HUES48 (cell line): Measurements from ENCODE around the gene TMTC3.
"Not testable (repeated sequence)": the region's sequence is repeated elsewhere in the genome, so short reads cannot be mapped to it uniquely, and the experiment has no call there.

Experiments used
- H3K27ac ChIP-seq: one replicate; pipeline ENCODE4 v1.7.0; 2013; ENCODE audit warnings: low read depth, low read length, inconsistent platforms
- H3K27me3 ChIP-seq: 2 replicates; pipeline ENCODE4 v1.6.1; 2013; ENCODE audit warnings: mild to moderate bottlenecking, low read length; ENCODE audit not compliant: control insufficient read depth, insufficient read depth
- H3K36me3 ChIP-seq: 2 replicates; pipeline ENCODE4 v1.6.1; 2013; ENCODE audit warnings: low read length; ENCODE audit not compliant: control insufficient read depth, insufficient read depth
- H3K4me1 ChIP-seq: 2 replicates; pipeline ENCODE4 v1.6.1; 2013; ENCODE audit warnings: mild to moderate bottlenecking, low read length; ENCODE audit not compliant: control insufficient read depth, insufficient read depth
- H3K4me3 ChIP-seq: 2 replicates; pipeline ENCODE4 v1.5.1; 2013; ENCODE audit warnings: mild to moderate bottlenecking, low read depth, low read length
- H3K9ac ChIP-seq: 2 replicates; pipeline ENCODE4 v1.6.1; 2013; ENCODE audit warnings: mild to moderate bottlenecking, low read depth, low read length, moderate library complexity
- H3K9me3 ChIP-seq: 2 replicates; pipeline ENCODE4 v1.6.1; 2013; ENCODE audit warnings: low read length; ENCODE audit not compliant: control insufficient read depth, insufficient read depth

The TMTC3 gene

DNA sequence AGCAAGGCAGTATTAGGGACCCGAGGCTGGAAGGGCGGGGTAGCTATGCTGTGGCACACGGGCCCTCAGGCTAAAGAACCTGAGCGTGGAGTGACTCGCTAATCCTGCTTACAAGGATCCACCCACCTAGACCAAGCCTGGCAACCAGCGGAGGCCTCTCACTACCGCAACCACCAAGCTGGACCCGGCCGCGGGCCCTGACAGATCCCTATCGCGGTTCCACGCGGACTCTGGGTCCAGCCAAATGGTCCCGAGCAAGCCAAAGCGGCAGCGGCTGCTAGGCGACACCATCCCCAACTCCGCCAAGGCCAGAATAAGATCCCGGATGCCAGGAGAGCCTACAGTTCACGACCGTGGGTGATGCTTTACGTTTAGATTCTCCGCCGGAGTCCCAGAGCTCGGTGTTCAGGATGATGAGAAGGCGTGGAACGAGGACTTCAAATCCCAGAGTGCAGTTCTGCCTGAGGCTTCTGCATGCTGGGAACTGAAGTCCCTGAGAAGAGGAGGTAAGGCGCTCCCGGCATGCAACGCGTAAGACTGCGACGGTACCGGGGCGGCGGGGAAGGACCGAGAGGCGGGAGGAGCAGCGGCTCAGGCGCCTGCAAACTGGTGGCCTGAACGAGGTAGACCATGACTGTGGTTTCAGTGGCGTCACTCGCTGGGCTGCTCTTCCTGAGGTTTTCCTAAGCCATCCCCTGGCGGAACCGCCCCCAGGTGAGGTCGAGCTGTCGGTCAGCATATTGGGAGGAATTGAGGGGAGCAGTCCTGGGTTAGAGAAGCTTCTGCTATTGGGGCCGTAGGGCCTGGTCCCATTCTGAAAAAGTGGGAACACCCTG, at the start of gene TMTC3, which contains the start of gene CEP290:
TMTC3 (plus strand) TSS at position 534 of the 836 bp plus-strand sequence. CDS start 6,009 bp downstream, outside the sequence.
CEP290 (minus strand) TSS at position 315 of the 836 bp plus-strand sequence. CDS start 781 bp downstream, outside the sequence.
- Histone ChIP-seq H3K9me3 (no peaks in the 10 kb centered on the region), H3K9ac (peak within 1 kb of the TSS; percentile 62), H3K27ac (peak within 1 kb of the TSS; percentile 83), H3K4me1 (peaks cover 37% of the 10 kb centered on the region), H3K4me3 (peak within 1 kb of the TSS; percentile 89), H3K27me3 (no peaks in the 10 kb centered on the region), H3K36me3 (peaks cover 2% of the 10 kb centered on the region; the same call in 1 of the 2 replicates)

DNA sequence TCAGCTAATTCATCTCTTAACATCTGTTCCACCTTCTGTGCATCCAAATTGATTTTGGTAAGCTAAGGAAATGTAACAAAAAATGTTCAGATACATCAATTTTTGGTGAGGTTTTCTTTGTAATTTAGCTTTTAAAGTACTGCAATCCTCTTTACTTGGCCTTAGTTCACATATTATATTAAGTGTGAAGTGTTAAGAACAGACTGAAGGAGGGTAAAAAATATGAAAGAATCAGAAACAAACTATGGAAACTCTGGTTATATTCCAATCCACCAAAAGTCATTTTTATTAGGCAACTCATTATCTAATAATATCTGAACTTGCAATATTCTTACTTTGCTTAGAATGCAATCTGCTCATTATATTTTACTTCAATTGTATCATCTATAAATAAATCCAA, 49.3 kb upstream of the TMTC3 start:
- Histone ChIP-seq H3K9me3 (no peaks in the 10 kb centered on the region), H3K9ac (no peak overlapping the region), H3K36me3 (peaks cover 14% of the 10 kb centered on the region), H3K4me3 (no peak overlapping the region), H3K27me3 (no peaks in the 10 kb centered on the region), H3K27ac (no peak overlapping the region), H3K4me1 (no peaks in the 10 kb centered on the region)

DNA sequence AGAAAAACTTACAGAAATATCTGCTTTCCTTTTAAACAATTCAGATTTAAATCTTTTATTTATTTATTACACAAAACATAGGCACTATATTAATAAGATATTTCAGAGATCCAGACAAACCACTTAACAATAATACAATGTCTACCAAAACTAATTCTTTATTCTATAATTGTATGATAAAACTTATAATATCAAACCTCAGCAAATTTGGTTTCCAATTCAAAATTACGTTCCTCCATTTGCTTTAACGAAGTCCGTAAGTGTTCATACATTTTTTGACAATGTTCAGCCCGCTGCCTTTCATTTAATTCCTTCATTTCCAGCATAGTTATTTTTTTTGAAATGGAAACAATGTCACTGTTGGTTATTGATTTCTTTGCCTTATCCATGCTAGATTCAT, 48.5 kb upstream of the TMTC3 start:
- Histone ChIP-seq H3K4me3 (no peak overlapping the region), H3K9me3 (no peaks in the 10 kb centered on the region), H3K9ac (no peak overlapping the region), H3K27ac (no peak overlapping the region), H3K36me3 (peaks cover 10% of the 10 kb centered on the region), H3K27me3 (no peaks in the 10 kb centered on the region), H3K4me1 (no peaks in the 10 kb centered on the region)

DNA sequence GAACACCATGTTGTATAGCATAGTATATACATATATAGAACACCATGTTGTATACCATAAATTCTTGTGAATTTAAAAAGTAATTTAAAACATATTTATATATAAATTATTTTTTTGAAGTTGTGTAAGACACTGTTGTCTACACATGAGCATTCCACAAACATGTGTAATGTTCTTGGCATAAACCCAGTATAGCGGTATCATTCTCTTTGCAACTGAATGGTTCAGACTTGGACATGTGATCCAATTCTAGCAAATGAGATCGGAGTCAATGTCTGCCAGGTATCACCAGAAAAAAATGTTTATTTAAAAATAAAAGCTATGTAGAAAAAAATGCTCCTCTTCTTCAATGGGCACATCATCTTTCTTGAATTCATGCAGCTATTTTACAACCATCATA, 34.1 kb upstream of the TMTC3 start:
- peaks cover 35% of the 10 kb centered on the region for H3K36me3 ChIP-seq
- no peaks in the 10 kb centered on the region for H3K27me3 ChIP-seq
- no peaks in the 10 kb centered on the region for H3K9me3 ChIP-seq
- no peak overlapping the region for H3K27ac ChIP-seq
- H3K4me1 ChIP-seq: no peaks in the 10 kb centered on the region
- no peak overlapping the region for H3K4me3 ChIP-seq
- no peak overlapping the region for H3K9ac ChIP-seq

DNA sequence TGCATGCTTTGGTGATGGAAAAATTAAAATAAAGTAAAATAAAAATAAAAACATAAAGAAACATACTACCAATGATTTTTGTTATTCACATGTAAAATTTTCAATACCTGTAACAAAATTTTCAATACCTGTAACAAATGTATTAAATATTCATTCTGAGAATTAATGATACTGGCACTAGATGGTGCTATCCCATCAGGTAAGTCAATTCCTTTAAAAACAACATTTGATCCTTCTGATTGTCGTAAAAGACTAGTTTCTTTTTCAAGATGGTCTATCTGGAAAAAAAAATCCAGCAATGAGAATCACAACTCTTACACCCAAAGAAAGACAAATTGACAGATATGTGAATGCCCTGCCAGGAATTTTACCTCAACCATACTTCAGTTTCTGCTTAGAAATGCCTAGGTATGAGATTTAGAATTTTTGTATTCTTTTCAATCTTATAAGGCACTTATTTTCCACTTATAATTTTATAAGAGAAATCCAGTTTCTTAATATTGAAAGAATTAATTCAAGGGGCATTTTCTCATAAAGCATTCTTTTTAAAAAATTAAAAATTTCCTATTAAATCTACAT, 30.9 kb upstream of the TMTC3 start:
- no peak overlapping the region for H3K4me3 ChIP-seq
- no peak overlapping the region for H3K9ac ChIP-seq
- H3K9me3 ChIP-seq: no peaks in the 10 kb centered on the region
- no peaks in the 10 kb centered on the region for H3K4me1 ChIP-seq
- no peak overlapping the region for H3K27ac ChIP-seq
- peaks cover 53% of the 10 kb centered on the region for H3K36me3 ChIP-seq
- H3K27me3 ChIP-seq: no peaks in the 10 kb centered on the region

DNA sequence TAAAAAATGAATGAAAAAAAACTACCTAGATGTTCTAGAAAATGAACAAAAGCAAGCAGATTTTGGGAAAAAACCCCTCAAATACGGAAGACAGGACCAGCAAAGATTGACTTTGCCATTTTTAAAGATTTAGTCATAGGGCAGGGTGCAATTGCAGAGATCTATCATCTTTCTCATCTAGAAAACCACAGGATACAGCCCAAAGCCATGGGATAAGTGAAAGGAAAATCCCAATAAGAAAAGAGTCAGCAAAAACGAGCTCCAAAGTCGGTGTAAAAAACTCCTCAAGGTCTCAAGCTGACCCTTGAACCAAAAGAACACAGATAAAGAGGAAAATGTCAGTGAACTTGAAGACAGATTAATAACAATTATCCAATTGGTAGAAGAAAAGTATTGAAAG, 28.2 kb upstream of the TMTC3 start:
- Histone ChIP-seq H3K36me3 (peaks cover 51% of the 10 kb centered on the region), H3K27me3 (no peaks in the 10 kb centered on the region), H3K4me1 (no peaks in the 10 kb centered on the region), H3K9me3 (no peaks in the 10 kb centered on the region), H3K4me3 (no peak overlapping the region), H3K27ac (no peak overlapping the region), H3K9ac (no peak overlapping the region)

DNA sequence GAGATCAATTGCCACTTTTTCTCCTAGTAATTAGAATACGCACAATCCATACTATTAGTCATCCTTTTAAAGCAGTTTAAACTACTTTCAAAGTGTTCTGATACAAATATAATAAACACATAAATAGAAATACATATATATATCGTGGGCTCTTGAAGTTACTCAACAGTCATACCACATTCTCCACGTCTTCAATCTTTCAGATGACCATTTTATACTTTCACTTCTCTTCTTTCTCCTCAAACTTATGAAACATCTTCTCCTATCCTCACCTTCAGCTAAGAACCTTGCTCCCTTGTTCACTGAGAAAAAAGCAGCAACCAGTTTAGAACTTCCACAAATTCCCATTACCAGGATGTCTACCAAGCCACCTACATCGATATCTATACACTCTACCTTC, 19.4 kb upstream of the TMTC3 start:
- Histone ChIP-seq H3K27ac (no peak overlapping the region), H3K9me3 (no peaks in the 10 kb centered on the region), H3K9ac (no peak overlapping the region), H3K36me3 (peaks cover 31% of the 10 kb centered on the region), H3K4me3 (no peak overlapping the region), H3K27me3 (no peaks in the 10 kb centered on the region), H3K4me1 (no peaks in the 10 kb centered on the region)

DNA sequence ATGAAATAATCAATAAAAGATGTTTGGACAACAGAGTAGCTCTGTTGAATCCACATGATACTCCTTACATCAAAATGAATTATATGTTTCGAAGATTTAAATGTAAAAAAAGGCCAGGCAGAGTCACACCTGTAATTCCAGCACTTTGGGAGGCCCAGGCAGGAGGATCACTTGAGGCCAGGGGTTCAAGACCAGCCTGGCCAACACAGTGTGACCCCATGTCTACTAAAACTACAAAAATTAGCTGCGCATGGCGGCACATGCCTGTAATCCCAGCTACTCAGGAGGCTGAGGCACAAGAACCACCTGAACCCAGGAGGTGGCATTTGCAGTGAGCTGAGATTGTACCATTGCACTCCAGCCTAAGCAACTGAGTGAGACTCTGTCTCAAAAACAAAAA, 15.0 kb upstream of the TMTC3 start:
- Histone ChIP-seq H3K27me3 (no peaks in the 10 kb centered on the region), H3K4me3 (no peak overlapping the region), H3K9me3 (no peaks in the 10 kb centered on the region), H3K27ac (no peak overlapping the region), H3K36me3 (peaks cover 34% of the 10 kb centered on the region), H3K4me1 (no peaks in the 10 kb centered on the region), H3K9ac (no peak overlapping the region)

DNA sequence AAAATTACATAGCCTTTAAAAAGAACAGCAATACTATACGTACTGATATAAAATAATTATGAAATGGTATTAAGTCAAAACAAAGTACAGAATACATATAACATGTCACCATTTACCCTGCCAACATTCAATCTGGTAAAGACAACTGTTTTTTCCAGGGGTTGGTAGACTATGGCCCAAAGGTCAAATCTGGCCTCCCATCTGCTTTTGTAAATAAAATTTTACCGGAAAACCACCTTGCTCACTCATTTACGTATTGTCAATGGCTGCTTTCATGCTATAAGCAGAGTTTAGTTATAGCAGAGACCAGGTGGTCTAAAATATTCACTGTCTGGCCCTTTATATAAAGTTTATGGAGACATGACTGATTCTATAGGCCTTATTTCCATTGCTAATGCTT, 14.3 kb upstream of the TMTC3 start:
- Histone ChIP-seq H3K9ac (no peak overlapping the region), H3K27me3 (no peaks in the 10 kb centered on the region), H3K9me3 (no peaks in the 10 kb centered on the region), H3K4me3 (no peak overlapping the region), H3K4me1 (no peaks in the 10 kb centered on the region), H3K27ac (no peak overlapping the region), H3K36me3 (peaks cover 30% of the 10 kb centered on the region)

DNA sequence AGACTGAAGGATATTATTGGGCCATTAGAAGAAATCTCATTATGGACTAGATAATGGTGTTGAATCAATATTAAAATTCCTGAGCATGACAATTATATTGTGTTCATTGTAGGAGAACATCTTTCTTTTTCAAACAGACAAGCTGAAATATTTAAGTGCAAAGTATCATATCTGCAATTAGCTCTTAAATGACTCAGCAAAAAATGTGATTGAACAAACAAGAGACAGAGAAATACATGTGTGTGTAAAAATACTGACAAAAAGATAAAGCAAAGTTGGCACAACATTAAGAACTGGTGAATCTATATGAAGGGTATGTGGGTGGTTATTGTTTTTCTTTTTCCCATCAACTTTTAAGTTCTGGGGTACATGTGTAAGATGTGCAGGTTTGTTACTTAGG, 9.7 kb upstream of the TMTC3 start:
- Histone ChIP-seq H3K4me3 (no peak overlapping the region), H3K9me3 (no peaks in the 10 kb centered on the region), H3K27ac (no peak overlapping the region), H3K4me1 (no peaks in the 10 kb centered on the region), H3K9ac (no peak overlapping the region), H3K36me3 (peaks cover 16% of the 10 kb centered on the region), H3K27me3 (no peaks in the 10 kb centered on the region)

DNA sequence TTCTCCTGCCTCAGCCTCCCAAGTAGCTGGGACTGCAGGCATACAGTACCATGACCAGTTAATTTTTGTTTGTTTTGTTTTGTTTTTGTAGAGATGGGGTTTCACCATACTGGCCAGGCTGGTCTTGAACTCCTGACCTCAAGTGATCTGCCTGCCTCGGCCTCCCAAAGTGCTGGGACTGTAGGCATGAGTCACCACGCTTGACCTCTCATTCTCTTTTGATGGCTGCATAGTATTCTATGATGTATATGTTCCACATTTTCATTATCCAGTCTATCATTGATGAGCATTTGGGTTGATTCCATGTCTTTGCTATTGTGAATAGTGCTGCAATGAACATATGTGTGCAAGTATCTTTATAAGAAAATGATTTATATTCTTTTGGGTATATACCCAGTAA, 8.9 kb upstream of the TMTC3 start:
- H3K36me3 ChIP-seq: peaks cover 14% of the 10 kb centered on the region
- not testable (repeated sequence) for H3K27ac ChIP-seq, H3K9ac ChIP-seq, H3K4me3 ChIP-seq, H3K27me3 ChIP-seq, H3K4me1 ChIP-seq, H3K9me3 ChIP-seq
